Mucosa of rectum (tissue), 2 donors: ENCODE data around the gene PDE3A.

Experiments used
- H3K27ac ChIP-seq, 2 donors: one replicate each; pipeline ENCODE4 v1.7.0; 2013; ENCODE audit warnings: inconsistent platforms in 2 of 2, low read depth in 2 of 2, low read length in 2 of 2
- H3K27me3 ChIP-seq, 2 donors: one replicate each; pipeline ENCODE4 v1.7.0; 2013; ENCODE audit warnings: low read length in 2 of 2; ENCODE audit not compliant: control insufficient read depth in 2 of 2, insufficient read depth in 2 of 2
- H3K36me3 ChIP-seq, 2 donors: one replicate each; pipeline ENCODE4 v1.7.0; 2013; ENCODE audit warnings: low read length in 2 of 2; ENCODE audit not compliant: control insufficient read depth in 2 of 2, insufficient read depth in 2 of 2
- H3K4me1 ChIP-seq, 2 donors: one replicate each; pipeline ENCODE4 v1.7.0; 2013; ENCODE audit warnings: low read length in 2 of 2, mild to moderate bottlenecking in 1 of 2; ENCODE audit not compliant: control insufficient read depth in 2 of 2, insufficient read depth in 2 of 2
- H3K4me3 ChIP-seq, 2 donors: one replicate each; pipeline ENCODE4 v1.7.0; 2013; ENCODE audit warnings: low read length in 2 of 2
- H3K9ac ChIP-seq, 2 donors: one replicate each; pipeline ENCODE4 v1.7.0; 2013; ENCODE audit warnings: low read length in 2 of 2, low read depth in 1 of 2, mild to moderate bottlenecking in 1 of 2
- H3K9me3 ChIP-seq, 2 donors: one replicate each; pipeline ENCODE4 v1.7.0; 2013; ENCODE audit warnings: low read length in 2 of 2; ENCODE audit not compliant: control insufficient read depth in 2 of 2
- donor health status: healthy.
- donor health status: Normal muscosa, but diverticular disease.

The PDE3A gene

GRCh38 chr12:20627001-20627588 is 258.8 kb downstream of the PDE3A start:
- Histone ChIP-seq H3K4me3 (no peak overlapping the region), H3K27ac (no peak overlapping the region), H3K9me3 (no peaks in the 10 kb centered on the region), H3K4me1 (peaks cover 4 to 16% of the 10 kb centered on the region in 2 donors), H3K27me3 (no peaks in the 10 kb centered on the region), H3K36me3 (peaks cover 0 to 13% of the 10 kb centered on the region in 2 donors), H3K9ac (no peak overlapping the region)

DNA sequence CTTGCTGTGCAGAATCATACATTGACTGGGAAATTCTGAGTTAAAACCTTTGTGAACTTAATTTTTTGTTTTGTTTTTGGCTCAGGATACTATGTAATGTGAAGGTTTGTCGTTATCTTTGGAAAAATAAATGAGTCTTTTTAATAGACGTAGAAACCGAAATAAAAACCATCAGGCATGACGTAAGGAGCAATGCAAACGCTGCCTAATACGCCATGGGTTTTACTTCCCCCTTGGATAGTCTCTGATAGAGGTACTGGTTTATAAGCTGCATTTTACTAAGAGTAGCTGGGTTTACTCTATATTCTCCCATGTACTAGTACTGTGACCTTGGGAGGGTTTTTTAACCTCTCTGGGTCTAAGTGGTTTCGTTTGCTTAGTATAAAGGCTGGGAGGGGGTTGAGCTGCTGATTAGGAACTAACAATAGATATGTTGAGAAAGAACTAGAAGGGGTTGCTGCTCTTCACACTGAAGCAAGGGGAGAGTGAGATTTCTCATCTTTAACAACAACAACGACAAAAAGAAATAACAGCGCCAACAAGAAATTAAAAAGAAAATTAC is 260.0 kb downstream of the PDE3A start:
- H3K36me3 ChIP-seq, result peaks cover 0 to 8% of the 10 kb centered on the region in 2 donors
- peaks cover 4 to 16% of the 10 kb centered on the region in 2 donors for H3K4me1 ChIP-seq
- no peaks in the 10 kb centered on the region for H3K27me3 ChIP-seq
- no peak overlapping the region for H3K9ac ChIP-seq
- no peak overlapping the region for H3K4me3 ChIP-seq
- peak overlapping the region in 1 of 2 donors; percentile 39 for H3K27ac ChIP-seq
- no peaks in the 10 kb centered on the region for H3K9me3 ChIP-seq

- Histone ChIP-seq H3K9me3 (no peaks in the 10 kb centered on the region), H3K27me3 (no peaks in the 10 kb centered on the region), H3K9ac (no peak overlapping the region), H3K4me3 (no peak overlapping the region), H3K36me3 (peaks cover 0 to 8% of the 10 kb centered on the region in 2 donors), H3K27ac (peak overlapping the region in 1 of 2 donors; percentile 39), H3K4me1 (peaks cover 4 to 16% of the 10 kb centered on the region in 2 donors)
These were observed 260.7 kb downstream of the PDE3A start for GRCh38 chr12:20628999-20629398.

DNA sequence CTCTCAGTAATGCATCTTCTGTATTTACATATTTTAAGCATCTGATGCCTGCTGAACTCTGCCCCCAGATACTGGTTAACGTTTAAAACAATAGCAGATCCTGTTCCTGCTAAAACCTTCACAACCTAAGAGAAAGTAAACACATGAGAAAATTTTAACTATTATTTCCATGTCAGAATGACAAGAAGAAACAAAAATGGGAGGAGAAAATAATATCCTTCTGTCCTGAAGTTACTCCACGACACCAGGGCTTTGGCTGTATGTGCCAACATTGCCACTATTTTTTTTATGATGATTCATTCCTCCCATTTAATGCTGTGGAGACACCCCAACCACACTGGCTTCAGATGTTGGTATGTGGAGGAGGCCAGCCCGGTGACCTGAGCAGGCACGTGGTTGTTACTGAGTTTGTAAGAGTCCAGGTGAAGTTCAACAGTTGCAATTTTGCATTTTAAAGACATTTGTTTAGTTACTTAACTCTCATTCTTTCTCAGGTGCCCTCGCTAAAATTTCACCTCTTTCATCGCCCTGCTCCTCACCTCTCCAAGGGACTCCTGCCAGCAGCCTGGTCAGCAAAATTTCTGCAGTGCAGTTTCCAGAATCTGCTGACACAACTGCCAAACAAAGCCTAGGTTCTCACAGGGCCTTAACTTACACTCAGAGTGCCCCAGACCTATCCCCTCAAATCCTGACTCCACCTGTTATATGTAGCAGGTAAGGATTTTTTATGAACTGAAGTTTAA is 261.2 kb downstream of the PDE3A start:
- Histone ChIP-seq H3K9ac (no peak overlapping the region), H3K27ac (peak overlapping the region in 1 of 2 donors; percentile 0), H3K4me1 (peaks cover 4 to 16% of the 10 kb centered on the region in 2 donors), H3K4me3 (no peak overlapping the region), H3K9me3 (no peaks in the 10 kb centered on the region), H3K27me3 (no peaks in the 10 kb centered on the region), H3K36me3 (peaks cover 0 to 8% of the 10 kb centered on the region in 2 donors)

- Histone ChIP-seq H3K9me3 (no peaks in the 10 kb centered on the region), H3K9ac (no peak overlapping the region), H3K27me3 (no peaks in the 10 kb centered on the region), H3K4me3 (no peak overlapping the region), H3K27ac (no peak overlapping the region), H3K36me3 (peaks cover 3 to 14% of the 10 kb centered on the region in 2 donors), H3K4me1 (peaks cover 4 to 12% of the 10 kb centered on the region in 2 donors)
These were observed 263.4 kb downstream of the PDE3A start for GRCh38 chr12:20631711-20632110.

DNA sequence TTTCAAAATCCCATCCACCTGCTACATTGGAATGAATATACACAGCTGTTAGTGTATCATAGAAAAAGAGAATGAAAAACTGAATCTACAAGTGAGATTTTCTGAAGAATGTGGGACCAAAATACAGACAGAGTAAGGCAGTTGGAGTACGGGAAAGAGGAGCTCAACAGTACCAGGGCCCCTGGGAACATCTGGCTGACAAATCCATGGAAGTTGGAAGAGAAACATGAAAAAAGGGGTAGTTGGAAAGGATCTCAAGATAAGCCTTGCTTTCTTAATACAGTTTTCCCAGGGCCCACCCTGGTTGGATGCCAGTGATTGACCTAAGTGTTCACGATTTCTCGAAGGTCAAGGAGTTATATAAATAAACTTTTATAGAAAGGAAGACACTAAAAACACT is 272.8 kb downstream of the PDE3A start:
- Histone ChIP-seq H3K9me3 (no peaks in the 10 kb centered on the region), H3K36me3 (peaks cover 7 to 21% of the 10 kb centered on the region in 2 donors), H3K4me1 (no peaks in the 10 kb centered on the region), H3K27me3 (no peaks in the 10 kb centered on the region), H3K9ac (no peak overlapping the region), H3K27ac (no peak overlapping the region), H3K4me3 (no peak overlapping the region)

GRCh38 chr12:20643822-20644221 is 275.5 kb downstream of the PDE3A start:
- Histone ChIP-seq H3K9me3 (no peaks in the 10 kb centered on the region), H3K4me1 (no peaks in the 10 kb centered on the region), H3K27me3 (no peaks in the 10 kb centered on the region), H3K27ac (no peak overlapping the region), H3K36me3 (peaks cover 8 to 9% of the 10 kb centered on the region in 2 donors), H3K4me3 (no peak overlapping the region), H3K9ac (no peak overlapping the region)

GRCh38 chr12:20646239-20646827 is 278.0 kb downstream of the PDE3A start:
- H3K9me3 ChIP-seq, result no peaks in the 10 kb centered on the region
- no peak overlapping the region for H3K27ac ChIP-seq
- no peak overlapping the region for H3K9ac ChIP-seq
- no peaks in the 10 kb centered on the region for H3K27me3 ChIP-seq
- H3K4me3 ChIP-seq, result no peak overlapping the region
- peaks cover 8 to 13% of the 10 kb centered on the region in 2 donors for H3K36me3 ChIP-seq
- no peaks in the 10 kb centered on the region for H3K4me1 ChIP-seq

GRCh38 chr12:20653871-20654270 is 285.5 kb downstream of the PDE3A start:
- Histone ChIP-seq H3K4me1 (no peaks in the 10 kb centered on the region), H3K27ac (no peak overlapping the region), H3K4me3 (no peak overlapping the region), H3K9ac (no peak overlapping the region), H3K9me3 (no peaks in the 10 kb centered on the region), H3K36me3 (peaks cover 7 to 29% of the 10 kb centered on the region in 2 donors), H3K27me3 (no peaks in the 10 kb centered on the region)

DNA sequence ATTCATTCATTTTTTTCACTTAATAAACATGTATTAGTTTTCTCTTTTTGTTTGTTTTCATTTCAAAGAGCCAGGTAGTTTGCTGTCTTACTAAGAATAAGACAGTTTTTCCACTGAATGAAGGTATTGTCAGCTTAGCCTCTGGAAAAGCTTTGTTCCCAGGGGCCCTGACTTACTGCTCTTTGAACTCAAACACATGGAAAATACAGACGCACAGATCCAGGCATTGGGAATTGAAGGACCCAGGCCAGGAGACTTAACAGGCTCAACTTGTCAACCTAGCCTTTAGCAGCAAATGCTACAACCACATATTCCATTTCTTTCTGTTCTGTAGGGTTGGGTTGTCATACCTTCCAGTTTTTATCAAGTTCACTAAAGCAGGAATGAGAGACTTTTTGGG is 288.3 kb downstream of the PDE3A start:
- Histone ChIP-seq H3K4me3 (no peak overlapping the region), H3K27me3 (no peaks in the 10 kb centered on the region), H3K4me1 (no peaks in the 10 kb centered on the region), H3K27ac (no peak overlapping the region), H3K9ac (no peak overlapping the region), H3K9me3 (peaks cover 4 to 6% of the 10 kb centered on the region in 2 donors), H3K36me3 (peaks cover 12 to 36% of the 10 kb centered on the region in 2 donors)
